ENCODE measurements around the gene HOXC5. TPM values are rescaled to one million over a fixed set of nuclear protein-coding genes. Genes with fewer than 3 reads are reported as not detected.

HOXC5 gene
- polyA plus RNA-seq, 3 donors: not detected

DNA sequence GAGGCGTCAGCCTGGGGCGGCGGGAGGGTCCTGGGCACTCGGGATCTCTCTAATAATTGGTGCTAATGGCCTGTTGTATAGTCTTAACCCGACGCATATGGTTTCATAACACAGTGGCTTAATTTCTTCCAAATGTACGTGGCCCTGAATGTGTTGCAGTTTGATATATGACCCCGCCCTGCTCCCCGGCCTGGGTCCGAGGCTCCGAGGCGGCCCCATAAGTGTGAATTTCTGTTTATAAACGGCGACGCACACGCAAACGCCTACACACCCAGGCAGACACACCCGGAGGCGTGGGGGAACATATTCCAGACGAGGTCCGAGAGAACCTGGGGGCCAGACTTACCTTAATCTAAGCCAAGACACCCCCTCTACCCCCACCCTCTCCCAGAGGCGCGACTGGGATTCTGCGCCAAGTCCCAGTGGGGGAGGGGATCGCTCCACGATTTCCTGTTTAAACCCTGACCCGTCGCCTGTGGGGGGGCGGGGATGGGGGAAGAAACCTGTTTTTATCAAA, 14.3 kb upstream of the HOXC5 start:
- WGBS (ENCODE audit: insufficient coverage): 24% methylated on average over 17 of the region's 29 CpGs
- H3K4me3 ChIP-seq (replicated peaks in 1 of 3; ENCODE audit: low read depth in 2 of 3, low read length in 3 of 3): peak overlapping the region in 1 of 3 experiments; percentile 64
- H3K27ac ChIP-seq (ENCODE audit: low read depth in 1 of 2, low read length in 2 of 2): no peak overlapping the region
- peaks cover 10 to 38% of the 10 kb centered on the region in 2 donors for H3K9me3 ChIP-seq (replicated peaks in 1 of 2; ENCODE audit: control insufficient read depth in 1 of 2, insufficient read depth in 1 of 2, low read length in 2 of 2)
- TF ChIP-seq, protein P1, sequence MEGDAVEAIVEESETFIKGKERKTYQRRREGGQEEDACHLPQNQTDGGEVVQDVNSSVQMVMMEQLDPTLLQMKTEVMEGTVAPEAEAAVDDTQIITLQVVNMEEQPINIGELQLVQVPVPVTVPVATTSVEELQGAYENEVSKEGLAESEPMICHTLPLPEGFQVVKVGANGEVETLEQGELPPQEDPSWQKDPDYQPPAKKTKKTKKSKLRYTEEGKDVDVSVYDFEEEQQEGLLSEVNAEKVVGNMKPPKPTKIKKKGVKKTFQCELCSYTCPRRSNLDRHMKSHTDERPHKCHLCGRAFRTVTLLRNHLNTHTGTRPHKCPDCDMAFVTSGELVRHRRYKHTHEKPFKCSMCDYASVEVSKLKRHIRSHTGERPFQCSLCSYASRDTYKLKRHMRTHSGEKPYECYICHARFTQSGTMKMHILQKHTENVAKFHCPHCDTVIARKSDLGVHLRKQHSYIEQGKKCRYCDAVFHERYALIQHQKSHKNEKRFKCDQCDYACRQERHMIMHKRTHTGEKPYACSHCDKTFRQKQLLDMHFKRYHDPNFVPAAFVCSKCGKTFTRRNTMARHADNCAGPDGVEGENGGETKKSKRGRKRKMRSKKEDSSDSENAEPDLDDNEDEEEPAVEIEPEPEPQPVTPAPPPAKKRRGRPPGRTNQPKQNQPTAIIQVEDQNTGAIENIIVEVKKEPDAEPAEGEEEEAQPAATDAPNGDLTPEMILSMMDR (IDR thresholded peaks at IDR 0.05): no peak
- peaks cover 14 to 16% of the 10 kb centered on the region in 2 donors for H3K4me1 ChIP-seq (ENCODE audit: control insufficient read depth in 1 of 2, insufficient read depth in 2 of 2, low read length in 2 of 2)
- H3K9me3 Mint-ChIP-seq: peaks cover 0 to 40% (median 14%) of the 10 kb centered on the region in 7 donors
- intact Hi-C loops (cut with micrococcal nuclease): no loop called here
- H3K4me3 Mint-ChIP-seq: peak overlapping the region in 1 of 2 donors; percentile 83
- peaks cover 0 to 4% of the 10 kb centered on the region in 2 donors for H3K36me3 Mint-ChIP-seq
- H3K9ac ChIP-seq (ENCODE audit: insufficient read depth, low read length, poor library complexity, severe bottlenecking): no peak overlapping the region
- no peaks in the 10 kb centered on the region for H4K20me1 ChIP-seq (ENCODE audit: insufficient read depth, low read length)
- no peaks in the 10 kb centered on the region for H3K36me3 ChIP-seq (replicated peaks in 1 of 2; ENCODE audit: control insufficient read depth in 1 of 2, insufficient read depth in 2 of 2, low read length in 2 of 2)
- H3K4me1 Mint-ChIP-seq: peaks cover 27% of the 10 kb centered on the region
- no peak overlapping the region for H3K27ac Mint-ChIP-seq
- no peaks in the 10 kb centered on the region for H3K79me2 ChIP-seq (ENCODE audit: insufficient read depth, low read length)
- peak overlapping the region; percentile 69 for H3K4me2 ChIP-seq (replicated peaks; ENCODE audit: extremely low read depth, low read length, poor library complexity, severe bottlenecking)
- H3K27me3 ChIP-seq (ENCODE audit: control insufficient read depth in 2 of 2, insufficient read depth in 2 of 2, low read length in 2 of 2): peaks cover 95 to 100% of the 10 kb centered on the region in 2 donors
- H2AFZ ChIP-seq (ENCODE audit: insufficient read depth, low read depth, low read length, poor library complexity, severe bottlenecking): peak overlapping the region; percentile 76
- no peak for DNase-seq
- peaks cover 96 to 100% (median 100%) of the 10 kb centered on the region in 3 donors for H3K27me3 Mint-ChIP-seq (ENCODE audit: low read depth in 3 of 3)

DNA sequence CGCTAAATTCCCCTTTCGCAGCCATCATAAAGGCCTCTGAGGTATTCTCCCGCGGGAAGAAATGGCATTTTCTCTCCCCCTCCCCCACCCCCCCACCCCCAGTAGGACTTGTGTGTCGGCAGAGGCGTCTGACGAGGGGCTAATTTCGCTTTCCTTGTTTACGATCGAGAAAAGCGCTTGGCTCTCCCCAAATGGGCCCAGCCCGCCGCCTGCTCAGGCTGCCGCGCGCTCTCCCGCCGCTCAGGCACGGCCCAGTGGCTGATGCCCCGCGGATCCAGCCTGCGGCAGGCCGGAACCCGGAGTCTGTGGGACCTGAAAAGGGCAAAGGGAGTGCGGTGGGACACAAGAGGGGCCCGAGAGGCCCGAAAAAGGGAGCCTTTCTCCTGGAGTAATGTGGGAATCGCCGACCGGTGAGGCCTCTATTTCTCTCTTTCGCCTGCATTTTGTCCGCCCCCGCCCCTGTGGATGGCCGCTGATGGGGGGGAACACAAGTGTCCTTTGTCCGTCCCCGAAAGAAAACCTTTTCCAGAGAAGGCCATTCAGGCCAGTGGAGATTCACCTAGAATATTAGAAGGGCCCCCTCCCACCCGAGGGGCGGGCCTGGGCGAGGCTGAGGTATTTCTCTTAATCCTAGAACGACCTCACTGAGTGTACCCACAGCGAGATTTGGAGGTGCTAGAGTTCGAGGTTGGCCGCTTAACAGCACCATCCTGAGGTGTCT, 13.6 kb upstream of the HOXC5 start:
- H3K27me3 Mint-ChIP-seq (ENCODE audit: low read depth in 3 of 3): peaks cover 96 to 100% (median 99%) of the 10 kb centered on the region in 3 donors
- H3K36me3 ChIP-seq (replicated peaks in 1 of 2; ENCODE audit: control insufficient read depth in 1 of 2, insufficient read depth in 2 of 2, low read length in 2 of 2): no peaks in the 10 kb centered on the region
- H3K4me3 Mint-ChIP-seq: peak overlapping the region in 1 of 2 donors; percentile 83
- no peaks in the 10 kb centered on the region for H3K79me2 ChIP-seq (ENCODE audit: insufficient read depth, low read length)
- H4K20me1 ChIP-seq (ENCODE audit: insufficient read depth, low read length): no peaks in the 10 kb centered on the region
- DNase-seq: no peak
- WGBS (ENCODE audit: insufficient coverage): 24% methylated on average over 27 of the region's 43 CpGs
- no peak overlapping the region for H3K4me2 ChIP-seq (replicated peaks; ENCODE audit: extremely low read depth, low read length, poor library complexity, severe bottlenecking)
- no peak overlapping the region for H3K9ac ChIP-seq (ENCODE audit: insufficient read depth, low read length, poor library complexity, severe bottlenecking)
- peaks cover 95 to 100% of the 10 kb centered on the region in 2 donors for H3K27me3 ChIP-seq (ENCODE audit: control insufficient read depth in 2 of 2, insufficient read depth in 2 of 2, low read length in 2 of 2)
- peaks cover 27% of the 10 kb centered on the region for H3K4me1 Mint-ChIP-seq
- H3K9me3 Mint-ChIP-seq: peaks cover 0 to 36% (median 16%) of the 10 kb centered on the region in 7 donors
- TF ChIP-seq, protein P1 (IDR thresholded peaks at IDR 0.05): no peak
- H3K36me3 Mint-ChIP-seq: peaks cover 0 to 7% of the 10 kb centered on the region in 2 donors
- H2AFZ ChIP-seq (ENCODE audit: insufficient read depth, low read depth, low read length, poor library complexity, severe bottlenecking): no peak overlapping the region
- no peak overlapping the region for H3K27ac Mint-ChIP-seq
- peaks cover 14 to 16% of the 10 kb centered on the region in 2 donors for H3K4me1 ChIP-seq (ENCODE audit: control insufficient read depth in 1 of 2, insufficient read depth in 2 of 2, low read length in 2 of 2)
- no peak overlapping the region for H3K4me3 ChIP-seq (replicated peaks in 1 of 3; ENCODE audit: low read depth in 2 of 3, low read length in 3 of 3)
- H3K27ac ChIP-seq (ENCODE audit: low read depth in 1 of 2, low read length in 2 of 2): no peak overlapping the region
- intact Hi-C loops (cut with micrococcal nuclease): no loop called here
- peaks cover 10 to 36% of the 10 kb centered on the region in 2 donors for H3K9me3 ChIP-seq (replicated peaks in 1 of 2; ENCODE audit: control insufficient read depth in 1 of 2, insufficient read depth in 1 of 2, low read length in 2 of 2)

Data from CD14-positive monocyte (primary cell).